Tibial nerve (tissue), 4 donors: ENCODE measurements around the gene KIF2C.

Experiments used
- CTCF ChIP-seq, 5 experiments: fragments of 200-600 bp in 3 of 5; fragments of 450-650 bp in 2 of 5; sonication (generic) in 3 of 5; IDR thresholded peaks; one replicate each; pipeline ENCODE4 v1.5.1; 2016 to 2019; ENCODE audit warnings: antibody characterized with exemption in 5 of 5, mild to moderate bottlenecking in 3 of 5, moderate library complexity in 2 of 5
- EP300 ChIP-seq, 2 donors: sonication (generic); formaldehyde crosslinking; IDR thresholded peaks; one replicate each; pipeline ENCODE4 v1.6.1; 2017; ENCODE audit warnings: antibody characterized with exemption in 2 of 2, mild to moderate bottlenecking in 1 of 2

GRCh38 chr1:44693159-44693558, 46.5 kb upstream of the KIF2C start:
- no peak for TF ChIP-seq CTCF (IDR thresholded peaks at IDR 0.05)
- TF ChIP-seq EP300 (IDR thresholded peaks at IDR 0.05), result no peak
